GM19238 (cell line): ENCODE results near the gene ADORA1.

Experiments used
- DNase-seq: peaks from one replicate; pipeline ENCODE4 v3.0.0; 2011; ENCODE audit warnings: low spot score; ENCODE audit not compliant: insufficient read length

The ADORA1 gene

GRCh38 chr1:203093754-203094410 lies 33.6 kb upstream of the ADORA1 start:
- DNase-seq: no peak

- DNase-seq: no peak
These were observed 32.4 kb upstream of the ADORA1 start for GRCh38 chr1:203095061-203095690.

GRCh38 chr1:203096566-203096965 lies 31.0 kb upstream of the ADORA1 start:
- DNase-seq: no peak

GRCh38 chr1:203097001-203097400 lies 30.5 kb upstream of the ADORA1 start:
- DNase-seq: no peak

GRCh38 chr1:203098445-203098844 lies 29.1 kb upstream of the ADORA1 start:
- DNase-seq: no peak

GRCh38 chr1:203098914-203099520 lies 28.5 kb upstream of the ADORA1 start:
- no peak for DNase-seq

- DNase-seq: no peak
These were observed 27.6 kb upstream of the ADORA1 start for GRCh38 chr1:203099805-203100515.

- no peak for DNase-seq
These were observed 27.0 kb upstream of the ADORA1 start for GRCh38 chr1:203100516-203100869.

- no peak for DNase-seq
These were observed 25.5 kb upstream of the ADORA1 start for GRCh38 chr1:203101813-203102634.

GRCh38 chr1:203103216-203103615 lies 24.3 kb upstream of the ADORA1 start:
- no peak for DNase-seq

GRCh38 chr1:203103829-203104495 lies 23.6 kb upstream of the ADORA1 start:
- no peak for DNase-seq

GRCh38 chr1:203104789-203105390 lies 22.6 kb upstream of the ADORA1 start:
- no peak for DNase-seq

GRCh38 chr1:203112475-203112874 lies 15.1 kb upstream of the ADORA1 start:
- DNase-seq: no peak

- DNase-seq: no peak
These were observed 14.2 kb upstream of the ADORA1 start for GRCh38 chr1:203113308-203113707.

GRCh38 chr1:203114202-203114601 lies 13.3 kb upstream of the ADORA1 start:
- DNase-seq: no peak

GRCh38 chr1:203116091-203116820 lies 11.3 kb upstream of the ADORA1 start:
- DNase-seq: no peak

GRCh38 chr1:203117611-203118575 lies 9.6 kb upstream of the ADORA1 start:
- peak; percentile 70 for DNase-seq

- DNase-seq: no peak
These were observed 7.0 kb upstream of the ADORA1 start for GRCh38 chr1:203120325-203121153.
